WTC11 (cell line): ENCODE data around the gene KXD1. TPM values are rescaled to one million over a fixed set of nuclear protein-coding genes. Genes with fewer than 3 reads are reported as not detected.

ENCODE experiments used
- ATAC-seq: fragments of 200-7000 bp; cut with Tn5 transposase; 2 replicates; pipeline ENCODE4 v1.10.0; 2021; ENCODE audit warnings: mild to moderate bottlenecking, moderate library complexity
- CTCF ChIA-PET: fragments of 300-600 bp; sonication (Branson Sonifier 250); formaldehyde crosslinking; loops from one replicate; lab custom pipeline; 2021; ENCODE audit warnings: antibody characterized with exemption; lab: Charles Lee
- POLR2A ChIA-PET: fragments of 350-600 bp; sonication (Branson Sonifier 250); formaldehyde crosslinking; loops from one replicate; lab custom pipeline; 2021; ENCODE audit warnings: antibody characterized with exemption; lab: Charles Lee
- DNase-seq: peaks from one replicate; pipeline ENCODE4 v3.0.0; 2021; ENCODE audit warnings: low spot score
- H3K27ac Mint-ChIP-seq: 2 replicates; pipeline ENCODE4 v1.8.0; 2021; ENCODE audit warnings: mixed read lengths
- H3K27me3 Mint-ChIP-seq: 2 replicates; pipeline ENCODE4 v1.8.0; 2021; ENCODE audit warnings: low read depth, mild to moderate bottlenecking, moderate library complexity, mixed read lengths
- H3K36me3 Mint-ChIP-seq: 2 replicates; pipeline ENCODE4 v1.8.0; 2021; ENCODE audit warnings: mixed read lengths
- H3K4me1 Mint-ChIP-seq: 2 replicates; pipeline ENCODE4 v1.8.0; 2022; ENCODE audit warnings: mixed read lengths
- H3K4me3 Mint-ChIP-seq: 2 replicates; pipeline ENCODE4 v1.8.0; 2021; ENCODE audit warnings: mild to moderate bottlenecking, moderate library complexity, mixed read lengths
- H3K9me3 Mint-ChIP-seq: 2 replicates; pipeline ENCODE4 v1.8.0; 2021; ENCODE audit warnings: mixed read lengths
- ATF1 ChIP-seq: sonication (generic); formaldehyde crosslinking; IDR thresholded peaks from 2 replicates; pipeline ENCODE4 v1.8.1; 2023; ENCODE audit warnings: mild to moderate bottlenecking, moderate library complexity, missing genetic modification reagents
- CREB1 ChIP-seq: sonication (generic); formaldehyde crosslinking; IDR thresholded peaks from 2 replicates; pipeline ENCODE4 v1.8.0; 2023; ENCODE audit warnings: mild to moderate bottlenecking, missing genetic modification reagents
- ESRRA ChIP-seq: sonication (generic); formaldehyde crosslinking; IDR thresholded peaks from 2 replicates; pipeline ENCODE4 v1.8.1; 2022; ENCODE audit warnings: mild to moderate bottlenecking, missing genetic modification reagents, borderline replicate concordance
- FOXJ3 ChIP-seq: sonication (generic); formaldehyde crosslinking; IDR thresholded peaks from 2 replicates; pipeline ENCODE4 v1.9.0; 2021; ENCODE audit warnings: missing genetic modification reagents, mild to moderate bottlenecking, borderline replicate concordance
- FOXP1 ChIP-seq: sonication (generic); formaldehyde crosslinking; IDR thresholded peaks from 2 replicates; pipeline ENCODE4 v1.8.0; 2022; ENCODE audit warnings: missing genetic modification reagents, mild to moderate bottlenecking, moderate library complexity, borderline replicate concordance
- JUN ChIP-seq: sonication (generic); formaldehyde crosslinking; IDR thresholded peaks from 2 replicates; pipeline ENCODE4 v1.8.0; 2023; ENCODE audit warnings: mild to moderate bottlenecking, missing genetic modification reagents
- NR3C1 ChIP-seq: sonication (generic); formaldehyde crosslinking; conservative IDR thresholded peaks from 2 replicates; pipeline ENCODE4 v1.8.1; 2023; ENCODE audit warnings: low read depth, mild to moderate bottlenecking, missing genetic modification reagents
- RORB ChIP-seq: fragments of 250-450 bp; sonication (Bioruptor Pico); IDR thresholded peaks from 2 replicates; pipeline ENCODE4 v1.9.0; 2021; ENCODE audit warnings: mild to moderate bottlenecking
- SMAD3 ChIP-seq: sonication (generic); formaldehyde crosslinking; IDR thresholded peaks from 2 replicates; pipeline ENCODE4 v1.8.0; 2022; ENCODE audit warnings: missing genetic modification reagents, mild to moderate bottlenecking, borderline replicate concordance
- STAT6 ChIP-seq: sonication (generic); formaldehyde crosslinking; conservative IDR thresholded peaks from 2 replicates; pipeline ENCODE4 v1.8.1; 2023; ENCODE audit warnings: mild to moderate bottlenecking, low read depth, missing genetic modification reagents, moderate library complexity
- TEAD4 ChIP-seq: sonication (generic); formaldehyde crosslinking; IDR thresholded peaks from 2 replicates; pipeline ENCODE4 v1.8.0; 2022; ENCODE audit warnings: mild to moderate bottlenecking, missing genetic modification reagents
- ZBTB43 ChIP-seq: sonication (generic); formaldehyde crosslinking; IDR thresholded peaks from 2 replicates; pipeline ENCODE4 v1.8.1; 2023; ENCODE audit warnings: mild to moderate bottlenecking, missing genetic modification reagents
- ZNF121 ChIP-seq: sonication (generic); formaldehyde crosslinking; IDR thresholded peaks from 2 replicates; pipeline ENCODE4 v1.8.0; 2023; ENCODE audit warnings: missing genetic modification reagents
- ZNF263 ChIP-seq: sonication (generic); formaldehyde crosslinking; IDR thresholded peaks from 2 replicates; pipeline ENCODE4 v1.8.1; 2022; ENCODE audit warnings: low read depth, mild to moderate bottlenecking, moderate library complexity, missing genetic modification reagents
- ZNF396 ChIP-seq: fragments of 250-450 bp; sonication (Bioruptor Pico); IDR thresholded peaks from 2 replicates; pipeline ENCODE4 v1.8.0; 2021; ENCODE audit warnings: mild to moderate bottlenecking, moderate library complexity, borderline replicate concordance
- total RNA-seq: library from RNA; stranded (reverse); gene quantifications from 3 replicates; pipeline ENCODE4 v1.2.3, GENCODE V29; 2021
- TF ChIP-seq, protein P1 (sequence below): sonication (generic); formaldehyde crosslinking; IDR thresholded peaks from 2 replicates; pipeline ENCODE4 v1.8.0; 2023; ENCODE audit warnings: missing genetic modification reagents
- TF ChIP-seq, protein P2 (sequence below): sonication (generic); formaldehyde crosslinking; IDR thresholded peaks from 2 replicates; pipeline ENCODE4 v1.8.0; 2022; ENCODE audit warnings: mild to moderate bottlenecking, missing genetic modification reagents
- TF ChIP-seq, protein P3 (sequence below): fragments of 200-600 bp; IDR thresholded peaks from 2 replicates; pipeline ENCODE4 v1.8.0; 2022; ENCODE audit warnings: antibody characterized with exemption
- TF ChIP-seq, protein P4 (sequence below): sonication (generic); formaldehyde crosslinking; IDR thresholded peaks from 2 replicates; pipeline ENCODE4 v1.8.0; 2023; ENCODE audit warnings: mild to moderate bottlenecking, missing genetic modification reagents
- TF ChIP-seq, protein P5 (sequence below): sonication (generic); formaldehyde crosslinking; IDR thresholded peaks from 2 replicates; pipeline ENCODE4 v1.8.1; 2022; ENCODE audit warnings: mild to moderate bottlenecking, missing genetic modification reagents, moderate library complexity, borderline replicate concordance

Gene KXD1
- total RNA-seq, 1 experiment from 2014 or later, result 136 TPM

- H3K9me3 Mint-ChIP-seq, result no peaks in the 10 kb centered on the region
- H3K27me3 Mint-ChIP-seq, result no peaks in the 10 kb centered on the region
- ChIA-PET CTCF (interaction anchor here (0.8 to 6.1 kb wide), 4 partner anchors 11 to 339 kb away, joined by 4 to 55 read pairs (median 13); partner anchors contain the start of gene ELL), POLR2A (no interaction called here)
- no peaks in the 10 kb centered on the region for H3K36me3 Mint-ChIP-seq
- DNase-seq (no peak), ATAC-seq (no peak)
- no peak overlapping the region for H3K27ac Mint-ChIP-seq
- peaks cover 10% of the 10 kb centered on the region for H3K4me1 Mint-ChIP-seq
- H3K4me3 Mint-ChIP-seq, result no peak overlapping the region
- TF ChIP-seq, protein P1, sequence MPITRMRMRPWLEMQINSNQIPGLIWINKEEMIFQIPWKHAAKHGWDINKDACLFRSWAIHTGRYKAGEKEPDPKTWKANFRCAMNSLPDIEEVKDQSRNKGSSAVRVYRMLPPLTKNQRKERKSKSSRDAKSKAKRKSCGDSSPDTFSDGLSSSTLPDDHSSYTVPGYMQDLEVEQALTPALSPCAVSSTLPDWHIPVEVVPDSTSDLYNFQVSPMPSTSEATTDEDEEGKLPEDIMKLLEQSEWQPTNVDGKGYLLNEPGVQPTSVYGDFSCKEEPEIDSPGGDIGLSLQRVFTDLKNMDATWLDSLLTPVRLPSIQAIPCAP (CRISPR knock-in tag), result no peak
- no peak for TF ChIP-seq FOXJ3 (CRISPR knock-in tag)
Observed at GRCh38 chr19:18508585-18508984, 49.1 kb upstream of the KXD1 start.

GRCh38 chr19:18510216-18510615 lies 47.5 kb upstream of the KXD1 start:
- H3K27me3 Mint-ChIP-seq, result no peaks in the 10 kb centered on the region
- H3K4me3 Mint-ChIP-seq, result no peak overlapping the region
- CTCF ChIA-PET, result interaction anchor here (0.6 to 6.1 kb wide), 13 partner anchors 10 to 1044 kb away, joined by 3 to 55 read pairs (median 4); partner anchors contain the start of gene ELL
- no peaks in the 10 kb centered on the region for H3K36me3 Mint-ChIP-seq
- POLR2A ChIA-PET, result interaction anchor here (1.1 kb wide), 1 partner anchor 21 kb away, joined by 3 read pairs; no protein-coding TSS in a partner anchor
- DNase-seq (no peak), ATAC-seq (no peak)
- H3K9me3 Mint-ChIP-seq, result no peaks in the 10 kb centered on the region
- H3K27ac Mint-ChIP-seq, result peak overlapping the region; percentile 60; the same call in 1 of the 2 replicates
- peaks cover 4% of the 10 kb centered on the region for H3K4me1 Mint-ChIP-seq
- TF ChIP-seq, protein P2, sequence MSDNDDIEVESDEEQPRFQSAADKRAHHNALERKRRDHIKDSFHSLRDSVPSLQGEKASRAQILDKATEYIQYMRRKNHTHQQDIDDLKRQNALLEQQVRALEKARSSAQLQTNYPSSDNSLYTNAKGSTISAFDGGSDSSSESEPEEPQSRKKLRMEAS (CRISPR knock-in tag), result no peak

DNA sequence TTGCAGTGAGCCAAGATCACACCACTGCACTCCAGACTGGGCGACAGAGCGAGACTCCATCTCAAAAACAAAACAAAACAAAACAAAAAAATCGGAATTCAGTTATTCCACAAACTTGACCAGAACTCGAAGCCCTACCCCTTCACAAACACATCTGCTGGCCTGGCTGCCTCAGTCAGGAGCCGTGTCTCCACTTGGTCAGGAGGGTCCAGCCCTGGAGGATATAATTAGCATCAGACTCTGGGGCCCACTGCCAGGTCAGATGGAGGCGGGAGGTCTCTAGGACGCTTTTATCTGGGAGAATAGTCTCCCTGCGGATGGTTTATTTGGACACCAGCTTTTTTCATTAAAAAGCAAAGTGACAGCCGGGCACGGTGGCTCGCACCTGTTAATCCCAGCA lies 43.8 kb upstream of the KXD1 start:
- Mint-ChIP-seq H3K4me3 (no peak overlapping the region), H3K9me3 (no peaks in the 10 kb centered on the region), H3K27me3 (no peaks in the 10 kb centered on the region), H3K36me3 (no peaks in the 10 kb centered on the region), H3K27ac (no peak overlapping the region), H3K4me1 (no peaks in the 10 kb centered on the region)
- CTCF ChIA-PET, result no interaction called here
- no peak for ATAC-seq
- DNase-seq, result no peak
- POLR2A ChIA-PET, result interaction anchor here (0.6 kb wide), 1 partner anchor 1058 kb away, joined by 3 read pairs; no protein-coding TSS in a partner anchor
- no peak for TF ChIP-seq SMAD3 (CRISPR knock-in tag)
- TF ChIP-seq STAT6 (CRISPR knock-in tag), result no peak
- TF ChIP-seq ZNF263 (CRISPR knock-in tag), result no peak
- TF ChIP-seq, protein P3, sequence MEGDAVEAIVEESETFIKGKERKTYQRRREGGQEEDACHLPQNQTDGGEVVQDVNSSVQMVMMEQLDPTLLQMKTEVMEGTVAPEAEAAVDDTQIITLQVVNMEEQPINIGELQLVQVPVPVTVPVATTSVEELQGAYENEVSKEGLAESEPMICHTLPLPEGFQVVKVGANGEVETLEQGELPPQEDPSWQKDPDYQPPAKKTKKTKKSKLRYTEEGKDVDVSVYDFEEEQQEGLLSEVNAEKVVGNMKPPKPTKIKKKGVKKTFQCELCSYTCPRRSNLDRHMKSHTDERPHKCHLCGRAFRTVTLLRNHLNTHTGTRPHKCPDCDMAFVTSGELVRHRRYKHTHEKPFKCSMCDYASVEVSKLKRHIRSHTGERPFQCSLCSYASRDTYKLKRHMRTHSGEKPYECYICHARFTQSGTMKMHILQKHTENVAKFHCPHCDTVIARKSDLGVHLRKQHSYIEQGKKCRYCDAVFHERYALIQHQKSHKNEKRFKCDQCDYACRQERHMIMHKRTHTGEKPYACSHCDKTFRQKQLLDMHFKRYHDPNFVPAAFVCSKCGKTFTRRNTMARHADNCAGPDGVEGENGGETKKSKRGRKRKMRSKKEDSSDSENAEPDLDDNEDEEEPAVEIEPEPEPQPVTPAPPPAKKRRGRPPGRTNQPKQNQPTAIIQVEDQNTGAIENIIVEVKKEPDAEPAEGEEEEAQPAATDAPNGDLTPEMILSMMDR, result no peak
- TF ChIP-seq, protein P4, sequence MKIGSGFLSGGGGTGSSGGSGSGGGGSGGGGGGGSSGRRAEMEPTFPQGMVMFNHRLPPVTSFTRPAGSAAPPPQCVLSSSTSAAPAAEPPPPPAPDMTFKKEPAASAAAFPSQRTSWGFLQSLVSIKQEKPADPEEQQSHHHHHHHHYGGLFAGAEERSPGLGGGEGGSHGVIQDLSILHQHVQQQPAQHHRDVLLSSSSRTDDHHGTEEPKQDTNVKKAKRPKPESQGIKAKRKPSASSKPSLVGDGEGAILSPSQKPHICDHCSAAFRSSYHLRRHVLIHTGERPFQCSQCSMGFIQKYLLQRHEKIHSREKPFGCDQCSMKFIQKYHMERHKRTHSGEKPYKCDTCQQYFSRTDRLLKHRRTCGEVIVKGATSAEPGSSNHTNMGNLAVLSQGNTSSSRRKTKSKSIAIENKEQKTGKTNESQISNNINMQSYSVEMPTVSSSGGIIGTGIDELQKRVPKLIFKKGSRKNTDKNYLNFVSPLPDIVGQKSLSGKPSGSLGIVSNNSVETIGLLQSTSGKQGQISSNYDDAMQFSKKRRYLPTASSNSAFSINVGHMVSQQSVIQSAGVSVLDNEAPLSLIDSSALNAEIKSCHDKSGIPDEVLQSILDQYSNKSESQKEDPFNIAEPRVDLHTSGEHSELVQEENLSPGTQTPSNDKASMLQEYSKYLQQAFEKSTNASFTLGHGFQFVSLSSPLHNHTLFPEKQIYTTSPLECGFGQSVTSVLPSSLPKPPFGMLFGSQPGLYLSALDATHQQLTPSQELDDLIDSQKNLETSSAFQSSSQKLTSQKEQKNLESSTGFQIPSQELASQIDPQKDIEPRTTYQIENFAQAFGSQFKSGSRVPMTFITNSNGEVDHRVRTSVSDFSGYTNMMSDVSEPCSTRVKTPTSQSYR, result no peak
- no peak for TF ChIP-seq CREB1 (CRISPR knock-in tag)
- TF ChIP-seq TEAD4 (CRISPR knock-in tag), result no peak
- TF ChIP-seq ZNF121, result no peak
- TF ChIP-seq FOXP1, result no peak
- TF ChIP-seq ESRRA (CRISPR knock-in tag), result no peak
- TF ChIP-seq, protein P5, sequence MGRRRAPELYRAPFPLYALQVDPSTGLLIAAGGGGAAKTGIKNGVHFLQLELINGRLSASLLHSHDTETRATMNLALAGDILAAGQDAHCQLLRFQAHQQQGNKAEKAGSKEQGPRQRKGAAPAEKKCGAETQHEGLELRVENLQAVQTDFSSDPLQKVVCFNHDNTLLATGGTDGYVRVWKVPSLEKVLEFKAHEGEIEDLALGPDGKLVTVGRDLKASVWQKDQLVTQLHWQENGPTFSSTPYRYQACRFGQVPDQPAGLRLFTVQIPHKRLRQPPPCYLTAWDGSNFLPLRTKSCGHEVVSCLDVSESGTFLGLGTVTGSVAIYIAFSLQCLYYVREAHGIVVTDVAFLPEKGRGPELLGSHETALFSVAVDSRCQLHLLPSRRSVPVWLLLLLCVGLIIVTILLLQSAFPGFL (CRISPR knock-in tag), result no peak
- no peak for TF ChIP-seq ZBTB43
- no peak for TF ChIP-seq RORB (CRISPR knock-in tag)
- TF ChIP-seq ATF1 (CRISPR knock-in tag), result no peak
- TF ChIP-seq NR3C1 (CRISPR knock-in tag), result no peak
- no peak for TF ChIP-seq JUN (CRISPR knock-in tag)
- TF ChIP-seq ZNF396 (CRISPR knock-in tag), result no peak
